ENCODE data around the gene HELZ. TPM values are rescaled to one million over a fixed set of nuclear protein-coding genes. Genes with fewer than 3 reads are reported as not detected.
A peak's percentile ranks its signal among the peaks of the same experiment; 100 is the strongest.

The HELZ gene
- total RNA-seq, 4 donors from 2014 or later: 21.0 to 47.0 (median 38.9) TPM

- no peak for ATAC-seq
- TF ChIP-seq POLR2A (IDR thresholded peaks at IDR 0.05) (no peak), CTCF (IDR thresholded peaks at IDR 0.05 in 4 of 5, conservative IDR thresholded peaks at IDR 0.05 in 1 of 5) (no peak)
- Histone ChIP-seq H3K4me3 (no peak overlapping the region), H3K4me1 (peaks cover 0 to 13% of the 10 kb centered on the region in 2 donors), H3K36me3 (no peaks in the 10 kb centered on the region), H3K27me3 (no peaks in the 10 kb centered on the region), H3K27ac (peak overlapping the region in 3 of 4 donors; percentile 60 to 81 (median 64)), H3K9me3 (no peaks in the 10 kb centered on the region)
- DNase-seq: no peak
- in situ Hi-C loops (cut with MboI; ENCODE audit: low sequenced_read_pairs in 4 of 4): no loop called here
- intact Hi-C loops (cut with DNase I; ENCODE audit: low total_unique reads): no loop called here
These were observed 223.8 kb downstream of the HELZ start for GRCh38 chr17:67021196-67021595.

Other genes with a start within 250 kb of the HELZ start
- 100 to 1,000 TPM; 120 to 203 (median 154) TPM for gene CACNG1, start 200.6 kb downstream of the HELZ start, total RNA-seq
- 10 to 100 TPM; 52.0 to 89.6 (median 69.9) TPM for gene PSMD12, start 121.4 kb upstream of the HELZ start, total RNA-seq
- gene PITPNC1, start 132.1 kb upstream of the HELZ start, total RNA-seq: 1 to 10 TPM; 2.3 to 8.6 (median 4.3) TPM

Data from gastrocnemius medialis (tissue), 4 donors.